Fibroblast of lung (primary cell): ENCODE measurements around the gene ORC3.

Experiments
- CTCF ChIP-seq, 2 donors: IDR thresholded peaks in 1 of 2; conservative IDR thresholded peaks in 1 of 2; 1 replicate in 1 of 2; 2 replicates in 1 of 2; pipeline ENCODE4 v1.5.1; 2011 to 2012; ENCODE audit warnings: low read length in 2 of 2, control low read depth in 1 of 2, inconsistent platforms in 1 of 2, low read depth in 1 of 2, mild to moderate bottlenecking in 1 of 2
- EZH2 ChIP-seq: IDR thresholded peaks from 2 replicates; pipeline ENCODE4 v1.5.1; 2012; ENCODE audit warnings: low read length, control low read depth, mild to moderate bottlenecking; ENCODE audit errors: missing control alignments

GRCh38 chr6:87617405-87617804, 27.5 kb downstream of the ORC3 start:
- no peak for TF ChIP-seq EZH2
- TF ChIP-seq CTCF (conservative IDR thresholded peaks at IDR 0.05 in 1 of 2, IDR thresholded peaks at IDR 0.05 in 1 of 2; ENCODE audit: low read depth in 1 of 2, low read length in 2 of 2) = no peak
